Activated CD4-positive, alpha-beta T cell treated with anti-CD3 and anti-CD28 coated beads for 1 hour (primary cell): Measurements from ENCODE around the gene TRIM71.
"Not testable (repeated sequence)": the region's sequence is repeated elsewhere in the genome, so short reads cannot be mapped to it uniquely, and the experiment has no call there.

Experiments used
- DNase-seq: peaks from one replicate; pipeline ENCODE4 v3.0.0-alpha.2; 2020

Gene TRIM71

GRCh38 chr3:32844322-32844654, 26.5 kb downstream of the TRIM71 start:
- no peak for DNase-seq

GRCh38 chr3:32844914-32845313, 27.1 kb downstream of the TRIM71 start:
- DNase-seq, result no peak

- DNase-seq, result not testable (repeated sequence)
These were observed 27.7 kb downstream of the TRIM71 start for GRCh38 chr3:32845546-32845945.

- DNase-seq, result not testable (repeated sequence)
These were observed 29.2 kb downstream of the TRIM71 start for GRCh38 chr3:32847045-32847444.

GRCh38 chr3:32847528-32847927, 29.7 kb downstream of the TRIM71 start:
- no peak for DNase-seq

GRCh38 chr3:32848215-32848614, 30.4 kb downstream of the TRIM71 start:
- DNase-seq, result no peak

- DNase-seq, result no peak
These were observed 31.2 kb downstream of the TRIM71 start for GRCh38 chr3:32849046-32849445.

GRCh38 chr3:32850226-32850625, 32.4 kb downstream of the TRIM71 start:
- no peak for DNase-seq

- no peak for DNase-seq
These were observed 32.8 kb downstream of the TRIM71 start for GRCh38 chr3:32850636-32851035.

- no peak for DNase-seq
These were observed 34.3 kb downstream of the TRIM71 start for GRCh38 chr3:32852146-32852545.

- no peak for DNase-seq
These were observed 37.7 kb downstream of the TRIM71 start for GRCh38 chr3:32855350-32855953.

GRCh38 chr3:32856355-32856889, 38.6 kb downstream of the TRIM71 start:
- no peak for DNase-seq

- DNase-seq, result no peak
These were observed 39.2 kb downstream of the TRIM71 start for GRCh38 chr3:32856901-32857507.

GRCh38 chr3:32857921-32858320, 40.1 kb downstream of the TRIM71 start:
- DNase-seq, result no peak

- DNase-seq, result no peak
These were observed 41.9 kb downstream of the TRIM71 start for GRCh38 chr3:32859604-32860237.

GRCh38 chr3:32860499-32860898, 42.7 kb downstream of the TRIM71 start:
- no peak for DNase-seq

- DNase-seq, result no peak
These were observed 43.9 kb downstream of the TRIM71 start for GRCh38 chr3:32861681-32862080.

- DNase-seq, result no peak
These were observed 44.6 kb downstream of the TRIM71 start for GRCh38 chr3:32862247-32862935.

GRCh38 chr3:32862936-32863487, 45.2 kb downstream of the TRIM71 start:
- DNase-seq, result no peak

GRCh38 chr3:32865383-32865782, 47.6 kb downstream of the TRIM71 start:
- DNase-seq, result no peak

- no peak for DNase-seq
These were observed 48.7 kb downstream of the TRIM71 start for GRCh38 chr3:32866533-32866932.

GRCh38 chr3:32867954-32868353, 50.2 kb downstream of the TRIM71 start:
- DNase-seq, result no peak

- no peak for DNase-seq
These were observed 51.1 kb downstream of the TRIM71 start for GRCh38 chr3:32868719-32869512.
